ENCODE results near the gene LRP5. TPM values are rescaled to one million over a fixed set of nuclear protein-coding genes. Genes with fewer than 3 reads are reported as not detected.
A peak's percentile ranks its signal among the peaks of the same experiment; 100 is the strongest.

LRP5 gene
- total RNA-seq, 2 donors from 2014 or later, result 81.0 to 110 TPM

DNA sequence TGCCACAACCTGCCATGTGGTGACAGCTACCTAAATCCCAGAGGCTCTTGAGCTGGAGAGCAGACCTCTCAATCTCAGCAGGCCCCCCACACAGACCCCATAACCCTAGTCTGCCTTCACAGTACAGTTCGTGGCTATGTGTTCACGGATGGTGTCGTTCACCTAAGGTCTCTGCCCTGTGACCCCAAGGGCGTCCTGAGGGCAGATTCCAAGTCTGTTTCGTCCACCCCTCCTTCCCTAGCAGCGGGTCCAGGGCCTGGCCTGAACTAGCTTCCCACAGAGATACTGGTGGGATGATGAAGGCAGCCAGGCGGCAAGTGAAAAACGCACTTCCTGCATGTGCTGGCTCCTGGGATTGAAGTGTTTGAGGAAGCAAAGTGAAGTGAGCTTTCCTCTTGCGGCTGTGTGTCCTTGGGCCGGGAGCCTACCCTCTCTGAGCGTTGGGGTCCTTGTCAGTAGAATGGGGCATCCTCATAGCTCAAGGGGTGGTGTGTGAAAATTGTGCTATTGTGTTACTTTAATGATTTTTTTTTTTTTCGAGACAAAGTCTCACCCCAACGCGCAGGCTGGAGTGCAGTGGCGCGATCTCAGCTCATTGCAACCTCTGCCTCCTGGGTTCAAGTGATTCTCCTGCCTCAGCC lies 70.1 kb downstream of the LRP5 start:
- H3K4me3 ChIP-seq, result no peak overlapping the region
- no peaks in the 10 kb centered on the region for H3K9me3 ChIP-seq

GRCh38 chr11:68383976-68384501 lies 71.6 kb downstream of the LRP5 start:
- Histone ChIP-seq H3K27me3 (no peaks in the 10 kb centered on the region), H3K27ac (no peak overlapping the region), H3K4me1 (peaks cover 28% of the 10 kb centered on the region), H3K36me3 (peaks cover 5% of the 10 kb centered on the region), H3K4me3 (no peak overlapping the region), H3K9me3 (no peaks in the 10 kb centered on the region), H3K9ac (ENCODE audit: low read depth in 2 of 2, low read length in 2 of 2) (no peak overlapping the region)
- TF ChIP-seq, protein P1, sequence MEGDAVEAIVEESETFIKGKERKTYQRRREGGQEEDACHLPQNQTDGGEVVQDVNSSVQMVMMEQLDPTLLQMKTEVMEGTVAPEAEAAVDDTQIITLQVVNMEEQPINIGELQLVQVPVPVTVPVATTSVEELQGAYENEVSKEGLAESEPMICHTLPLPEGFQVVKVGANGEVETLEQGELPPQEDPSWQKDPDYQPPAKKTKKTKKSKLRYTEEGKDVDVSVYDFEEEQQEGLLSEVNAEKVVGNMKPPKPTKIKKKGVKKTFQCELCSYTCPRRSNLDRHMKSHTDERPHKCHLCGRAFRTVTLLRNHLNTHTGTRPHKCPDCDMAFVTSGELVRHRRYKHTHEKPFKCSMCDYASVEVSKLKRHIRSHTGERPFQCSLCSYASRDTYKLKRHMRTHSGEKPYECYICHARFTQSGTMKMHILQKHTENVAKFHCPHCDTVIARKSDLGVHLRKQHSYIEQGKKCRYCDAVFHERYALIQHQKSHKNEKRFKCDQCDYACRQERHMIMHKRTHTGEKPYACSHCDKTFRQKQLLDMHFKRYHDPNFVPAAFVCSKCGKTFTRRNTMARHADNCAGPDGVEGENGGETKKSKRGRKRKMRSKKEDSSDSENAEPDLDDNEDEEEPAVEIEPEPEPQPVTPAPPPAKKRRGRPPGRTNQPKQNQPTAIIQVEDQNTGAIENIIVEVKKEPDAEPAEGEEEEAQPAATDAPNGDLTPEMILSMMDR (IDR thresholded peaks at IDR 0.05), result peak; percentile 95
- intact Hi-C loops (cut with DNase I), result loop anchor here (5.0 to 10.0 kb wide), 2 partner anchors 69 to 127 kb away; partner anchors contain the start of gene LRP5
- DNase-seq, result peak; percentile 79

More for the DNA sequence above, 70.1 kb downstream of the LRP5 start:
- intact Hi-C loops (cut with DNase I), result loop anchor here (5.0 to 10.0 kb wide), 2 partner anchors 68 to 125 kb away; partner anchors contain the start of gene LRP5
- H3K9ac ChIP-seq (ENCODE audit: low read depth in 2 of 2, low read length in 2 of 2), result no peak overlapping the region
- H3K36me3 ChIP-seq, result peaks cover 5% of the 10 kb centered on the region
- no peaks in the 10 kb centered on the region for H3K27me3 ChIP-seq
- H3K27ac ChIP-seq, result no peak overlapping the region
- H3K4me1 ChIP-seq, result peaks cover 29% of the 10 kb centered on the region
- DNase-seq, result no peak
- TF ChIP-seq, protein P1 (IDR thresholded peaks at IDR 0.05), result no peak

GRCh38 chr11:68384530-68385081 lies 72.2 kb downstream of the LRP5 start:
- no peak overlapping the region for H3K27ac ChIP-seq

GRCh38 chr11:68385128-68385527 lies 72.7 kb downstream of the LRP5 start:
- Histone ChIP-seq H3K36me3 (peaks cover 5% of the 10 kb centered on the region), H3K27me3 (no peaks in the 10 kb centered on the region), H3K9me3 (no peaks in the 10 kb centered on the region), H3K27ac (no peak overlapping the region), H3K9ac (ENCODE audit: low read depth in 2 of 2, low read length in 2 of 2) (no peak overlapping the region), H3K4me1 (peaks cover 17% of the 10 kb centered on the region), H3K4me3 (no peak overlapping the region)
- TF ChIP-seq, protein P1 (IDR thresholded peaks at IDR 0.05), result no peak
- DNase-seq, result no peak
- intact Hi-C loops (cut with DNase I), result loop anchor here (10.0 kb wide), 1 partner anchor 70 kb away; the partner anchor contains the start of gene LRP5

More at GRCh38 chr11:68384530-68385081, 72.2 kb downstream of the LRP5 start:
- TF ChIP-seq, protein P1 (IDR thresholded peaks at IDR 0.05), result no peak
- Histone ChIP-seq H3K27me3 (no peaks in the 10 kb centered on the region), H3K4me3 (no peak overlapping the region), H3K36me3 (peaks cover 5% of the 10 kb centered on the region), H3K9me3 (no peaks in the 10 kb centered on the region), H3K9ac (ENCODE audit: low read depth in 2 of 2, low read length in 2 of 2) (no peak overlapping the region), H3K4me1 (peaks cover 22% of the 10 kb centered on the region)
- no peak for DNase-seq
- intact Hi-C loops (cut with DNase I), result loop anchor here (5.0 to 10.0 kb wide), 2 partner anchors 70 to 127 kb away; partner anchors contain the start of gene LRP5

GRCh38 chr11:68386331-68386978 lies 74.1 kb downstream of the LRP5 start:
- Histone ChIP-seq H3K4me1 (peaks cover 5% of the 10 kb centered on the region), H3K27ac (no peak overlapping the region), H3K9ac (ENCODE audit: low read depth in 2 of 2, low read length in 2 of 2) (no peak overlapping the region), H3K36me3 (peaks cover 5% of the 10 kb centered on the region), H3K27me3 (no peaks in the 10 kb centered on the region), H3K4me3 (no peak overlapping the region), H3K9me3 (no peaks in the 10 kb centered on the region)
- no peak for DNase-seq
- TF ChIP-seq, protein P1 (IDR thresholded peaks at IDR 0.05), result no peak
- intact Hi-C loops (cut with DNase I), result loop anchor here (10.0 kb wide), 1 partner anchor 72 kb away; the partner anchor contains the start of gene LRP5

Measured in colonic mucosa (tissue), 4 donors.